ENCODE measurements around the gene ANKRD2. TPM values are rescaled to one million over a fixed set of nuclear protein-coding genes. Genes with fewer than 3 reads are reported as not detected.

ANKRD2 gene
- total RNA-seq, 1 donor from 2014 or later, result not detected

DNA sequence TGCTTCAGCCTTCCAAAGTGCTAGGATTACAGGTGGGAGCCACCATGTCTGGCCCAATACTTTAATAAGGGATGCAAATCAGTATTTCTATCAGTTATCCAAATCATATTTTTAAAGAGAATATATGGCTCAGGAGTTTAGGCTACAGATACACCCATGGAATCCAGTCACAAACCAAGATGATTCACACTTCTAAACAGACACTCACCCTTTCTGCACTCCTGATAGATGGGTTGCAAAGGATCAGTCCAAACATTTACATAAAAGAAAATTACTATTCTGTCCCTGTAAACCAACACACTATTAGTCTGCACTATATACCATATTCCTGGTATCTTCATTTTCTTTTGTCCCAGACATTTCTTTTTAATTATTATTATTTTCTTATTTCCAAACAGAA, 58.5 kb downstream of the ANKRD2 start:
- no peak for DNase-seq (ENCODE audit: low spot score in 2 of 2)
- Histone ChIP-seq H3K4me3 (no peak overlapping the region), H3K36me3 (no peaks in the 10 kb centered on the region), H3K4me1 (peaks cover 0 to 3% of the 10 kb centered on the region in 2 donors), H3K27ac (no peak overlapping the region), H3K27me3 (no peaks in the 10 kb centered on the region), H3K9me3 (no peaks in the 10 kb centered on the region)
- intact Hi-C loops (cut with DNase I), result loop anchor here (5.0 kb wide), 1 partner anchor 204 kb away; the partner anchor contains the start of gene PGAM1
- TF ChIP-seq, protein P1, sequence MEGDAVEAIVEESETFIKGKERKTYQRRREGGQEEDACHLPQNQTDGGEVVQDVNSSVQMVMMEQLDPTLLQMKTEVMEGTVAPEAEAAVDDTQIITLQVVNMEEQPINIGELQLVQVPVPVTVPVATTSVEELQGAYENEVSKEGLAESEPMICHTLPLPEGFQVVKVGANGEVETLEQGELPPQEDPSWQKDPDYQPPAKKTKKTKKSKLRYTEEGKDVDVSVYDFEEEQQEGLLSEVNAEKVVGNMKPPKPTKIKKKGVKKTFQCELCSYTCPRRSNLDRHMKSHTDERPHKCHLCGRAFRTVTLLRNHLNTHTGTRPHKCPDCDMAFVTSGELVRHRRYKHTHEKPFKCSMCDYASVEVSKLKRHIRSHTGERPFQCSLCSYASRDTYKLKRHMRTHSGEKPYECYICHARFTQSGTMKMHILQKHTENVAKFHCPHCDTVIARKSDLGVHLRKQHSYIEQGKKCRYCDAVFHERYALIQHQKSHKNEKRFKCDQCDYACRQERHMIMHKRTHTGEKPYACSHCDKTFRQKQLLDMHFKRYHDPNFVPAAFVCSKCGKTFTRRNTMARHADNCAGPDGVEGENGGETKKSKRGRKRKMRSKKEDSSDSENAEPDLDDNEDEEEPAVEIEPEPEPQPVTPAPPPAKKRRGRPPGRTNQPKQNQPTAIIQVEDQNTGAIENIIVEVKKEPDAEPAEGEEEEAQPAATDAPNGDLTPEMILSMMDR (IDR thresholded peaks at IDR 0.05), result no peak

DNA sequence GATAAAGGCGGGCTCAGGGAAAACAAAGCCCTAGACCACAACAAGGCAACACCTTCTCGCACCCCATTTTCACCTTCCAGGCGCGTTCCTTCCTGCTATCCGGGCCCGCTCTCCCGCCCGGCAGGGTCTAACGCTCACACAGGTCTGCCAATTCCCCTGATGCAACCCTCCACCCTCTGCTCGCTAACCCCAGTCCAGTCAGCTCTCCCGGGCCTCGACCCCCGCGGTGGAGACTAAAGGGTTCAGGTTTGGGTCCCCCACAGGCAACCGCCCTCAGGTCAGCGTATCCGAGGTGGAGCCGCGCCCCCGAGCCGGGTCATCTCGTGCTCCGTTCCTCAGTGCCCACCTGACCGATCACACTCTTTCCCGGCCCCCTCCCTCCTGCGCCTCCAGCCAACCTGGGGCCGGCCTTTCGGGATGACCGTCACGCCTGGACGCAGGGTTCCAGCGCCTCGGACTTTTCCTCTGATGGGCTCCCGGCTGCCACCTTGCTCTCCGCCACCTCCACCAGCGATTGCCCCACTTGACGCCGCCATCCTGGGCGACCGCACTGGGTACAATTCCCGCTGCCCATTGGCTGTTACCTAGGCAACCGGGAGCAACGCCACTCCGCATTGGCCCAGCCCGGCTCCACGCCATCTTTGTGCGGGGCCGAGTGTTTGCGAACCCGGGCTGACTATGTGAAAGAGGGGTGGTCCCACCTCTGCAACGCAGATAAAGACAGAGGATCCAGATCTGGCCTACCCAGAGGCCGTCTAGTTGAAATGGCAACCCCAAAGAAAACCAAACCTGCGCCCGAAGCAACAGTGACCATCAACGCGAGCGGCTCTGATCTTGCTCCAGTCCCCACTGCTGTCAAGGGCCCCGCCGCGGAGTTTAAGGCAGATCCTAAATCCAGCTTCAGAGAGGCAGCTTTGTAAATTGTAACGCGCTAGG, 60.6 kb downstream of the ANKRD2 start, which contains the start of gene MORN4:
TSS of gene MORN4 (minus strand) at position 552 of the 936 bp plus-strand sequence. CDS start 13,847 bp downstream, outside the sequence.
- H3K9me3 ChIP-seq, result no peaks in the 10 kb centered on the region
- H3K4me3 ChIP-seq, result peak within 1 kb of the TSS; percentile 73 to 74
- H3K36me3 ChIP-seq, result no peaks in the 10 kb centered on the region
- DNase-seq (ENCODE audit: low spot score in 2 of 2), result peak; percentile 69 to 96
- TF ChIP-seq, protein P1 (IDR thresholded peaks at IDR 0.05), result no peak
- intact Hi-C loops (cut with DNase I), result loop anchor here (1.0 to 5.0 kb wide), 2 partner anchors 135 to 206 kb away; partner anchors contain the start of genes MMS19, PGAM1 and UBTD1
- H3K27ac ChIP-seq, result peak within 1 kb of the TSS in 1 of 2 donors; percentile 6
- H3K4me1 ChIP-seq, result peaks cover 0 to 3% of the 10 kb centered on the region in 2 donors
- no peaks in the 10 kb centered on the region for H3K27me3 ChIP-seq

Other genes starting within 250 kb of the ANKRD2 start
- gene FRAT2, start 238.1 kb upstream of the ANKRD2 start, total RNA-seq, result 32.0 TPM
- gene RRP12, start 171.4 kb upstream of the ANKRD2 start, total RNA-seq, result 5.9 TPM
- gene PGAM1, start 146.6 kb upstream of the ANKRD2 start, total RNA-seq, result 171 TPM
- gene EXOSC1, start 126.8 kb upstream of the ANKRD2 start, total RNA-seq, result 11.3 TPM
- gene ZDHHC16, start 126.6 kb upstream of the ANKRD2 start, total RNA-seq, result 30.4 TPM
- 34.0 TPM for gene MMS19, start 74.4 kb upstream of the ANKRD2 start, total RNA-seq
- gene UBTD1, start 73.9 kb upstream of the ANKRD2 start, total RNA-seq, result 33.0 TPM
- gene HOGA1, start 11.6 kb downstream of the ANKRD2 start, total RNA-seq, result 2.6 TPM
- gene C10orf62, start 16.9 kb downstream of the ANKRD2 start, total RNA-seq, result not detected
- gene MORN4, start 60.7 kb downstream of the ANKRD2 start, total RNA-seq, result 2.3 TPM
- gene PI4K2A, start 67.9 kb downstream of the ANKRD2 start, total RNA-seq, result 33.7 TPM
- gene AVPI1, start 114.5 kb downstream of the ANKRD2 start, total RNA-seq, result 23.7 TPM
- 43.7 TPM for gene MARVELD1, start 141.0 kb downstream of the ANKRD2 start, total RNA-seq
- 62.2 TPM for gene ZFYVE27, start 164.3 kb downstream of the ANKRD2 start, total RNA-seq
- gene SFRP5, start 199.2 kb downstream of the ANKRD2 start, total RNA-seq, result not detected

Measured in ascending aorta (tissue), 2 donors.